GM12878 (cell line): ENCODE results near the gene CNKSR3.

Experiments used
- CBX5 ChIP-seq: sonication (generic); IDR thresholded peaks from 2 replicates; pipeline ENCODE4 v1.6.1; 2016; ENCODE audit warnings: low read depth, moderate library complexity, mild to moderate bottlenecking, inconsistent platforms
- CREB1 ChIP-seq: IDR thresholded peaks from 2 replicates; pipeline ENCODE4 v1.6.1; 2012; ENCODE audit warnings: low read depth, mild to moderate bottlenecking, inconsistent platforms
- CREM ChIP-seq: IDR thresholded peaks from 2 replicates; pipeline ENCODE4 v1.6.1; 2014; ENCODE audit warnings: antibody characterized with exemption, low read depth
- CTCF ChIP-seq, 3 experiments: IDR thresholded peaks in 2 of 3; conservative IDR thresholded peaks in 1 of 3; 2 replicates each; pipeline ENCODE4 v1.5.1; 2011; ENCODE audit warnings: low read depth in 3 of 3, low read length in 3 of 3, mild to moderate bottlenecking in 3 of 3, control low read depth in 2 of 3, moderate library complexity in 2 of 3, inconsistent platforms in 1 of 3, mixed read lengths in 1 of 3; ENCODE audit not compliant: control insufficient read depth in 2 of 3, insufficient read depth in 1 of 3; ENCODE audit errors: extremely low read depth in 1 of 3
- HDAC6 ChIP-seq: fragments of 200-600 bp; sonication (generic); IDR thresholded peaks from one replicate; pipeline ENCODE4 v1.8.0; 2017; ENCODE audit warnings: antibody characterized with exemption; ENCODE audit not compliant: unreplicated experiment
- MYC ChIP-seq: IDR thresholded peaks from 2 replicates; pipeline ENCODE4 v1.6.1; 2011; ENCODE audit warnings: mild to moderate bottlenecking, low read length, moderate library complexity, inconsistent platforms; ENCODE audit not compliant: insufficient read depth, insufficient replicate concordance, insufficient read length, severe bottlenecking
- POLR2AphosphoS5 ChIP-seq: IDR thresholded peaks from 2 replicates; pipeline ENCODE4 v1.6.1; 2011; ENCODE audit warnings: mild to moderate bottlenecking, low read length, inconsistent platforms
- SIN3A ChIP-seq: IDR thresholded peaks from 2 replicates; pipeline ENCODE4 v1.6.1; 2012; ENCODE audit warnings: low read depth, low read length, improper control_type of control experiment
- ZZZ3 ChIP-seq: IDR thresholded peaks from 2 replicates; pipeline ENCODE4 v1.6.1; 2011; ENCODE audit warnings: low read depth; ENCODE audit not compliant: control insufficient read depth, insufficient read length

- TF ChIP-seq CTCF (IDR thresholded peaks at IDR 0.05 in 2 of 3, conservative IDR thresholded peaks at IDR 0.05 in 1 of 3; ENCODE audit: control insufficient read depth in 2 of 3, extremely low read depth in 1 of 3, insufficient read depth in 1 of 3, low read depth in 3 of 3, low read length in 3 of 3) (no peak), POLR2AphosphoS5 (no peak), SIN3A (no peak), CBX5 (no peak), CREB1 (no peak), CREM (no peak), HDAC6 (no peak), ZZZ3 (no peak), MYC (no peak)
Observed at GRCh38 chr6:154457046-154457713, 53.3 kb downstream of the CNKSR3 start.
